Epithelial cell of esophagus (primary cell): Measurements from ENCODE around the gene SLC2A1.

Experiments
- DNase-seq: peaks from one replicate; pipeline ENCODE4 v3.0.0; 2010; ENCODE audit warnings: low read depth
- H3K4me3 ChIP-seq: 2 replicates; pipeline ENCODE4 v1.5.1; 2011; ENCODE audit warnings: mild to moderate bottlenecking, low read length, control low read depth
- CTCF ChIP-seq: IDR thresholded peaks from 2 replicates; pipeline ENCODE4 v1.5.1; 2011; ENCODE audit warnings: low read depth, mild to moderate bottlenecking, low read length, control low read depth, inconsistent platforms; ENCODE audit not compliant: insufficient read depth; ENCODE audit errors: missing control alignments

The SLC2A1 gene

DNA sequence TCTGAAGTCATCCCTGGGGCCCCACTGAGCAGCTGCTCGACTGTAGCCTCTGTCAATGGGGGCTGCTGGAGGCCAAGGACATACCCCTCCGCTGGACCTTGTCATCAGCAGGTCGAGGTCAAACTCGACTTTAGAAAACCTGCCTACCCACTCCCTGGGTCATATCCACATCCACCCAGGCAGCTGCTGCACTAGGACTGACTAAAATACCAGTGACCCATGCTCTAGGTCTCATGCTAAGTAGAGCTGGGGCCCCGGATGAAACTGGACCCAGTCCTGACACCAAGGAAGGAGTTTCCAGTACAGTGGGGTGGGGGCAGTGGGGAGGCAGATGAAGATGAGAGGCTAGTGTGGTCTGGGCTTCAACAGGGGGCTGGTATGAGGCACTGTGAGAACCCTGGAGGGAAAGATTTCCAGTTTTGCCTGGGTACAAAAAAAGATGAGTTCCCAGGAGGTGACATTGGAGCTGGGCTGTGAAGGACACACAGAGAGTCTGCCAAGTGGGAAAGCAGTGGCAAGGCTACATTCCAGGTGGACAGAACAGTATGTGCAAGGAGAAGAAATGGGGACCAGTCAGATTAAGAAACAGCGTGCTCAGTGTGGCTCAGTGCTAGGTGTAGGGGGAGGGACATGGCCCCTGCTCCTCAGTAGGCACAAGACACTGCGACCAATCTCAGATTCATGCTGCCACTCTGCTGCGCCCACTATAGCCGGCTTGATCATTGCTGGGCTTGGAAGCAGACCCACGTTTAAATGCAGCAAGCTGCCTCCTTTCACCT lies 12.4 kb downstream of the SLC2A1 start:
- no peak for TF ChIP-seq CTCF
- peak overlapping the region; percentile 35 for H3K4me3 ChIP-seq
- DNase-seq = no peak

DNA sequence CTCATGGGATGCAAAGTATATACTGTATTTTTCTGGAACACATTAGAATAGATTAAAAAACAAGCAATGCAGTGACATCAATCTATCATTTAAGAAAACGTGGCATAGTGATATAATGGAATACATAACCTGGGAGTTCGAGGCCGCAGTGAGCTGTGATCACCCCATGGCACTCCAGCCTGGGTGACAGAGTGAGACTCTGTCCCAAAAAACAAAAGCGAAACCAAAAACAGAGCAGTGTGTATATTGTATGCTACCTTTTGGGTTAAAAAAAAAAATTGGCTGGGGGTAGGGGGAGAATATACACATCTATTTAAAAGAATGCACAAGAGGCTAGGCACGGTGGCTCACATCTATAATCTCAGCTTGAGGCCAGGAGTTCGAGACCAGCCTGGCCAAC lies 13.5 kb downstream of the SLC2A1 start:
- no peak for TF ChIP-seq CTCF
- peak overlapping the region; percentile 28 for H3K4me3 ChIP-seq
- no peak for DNase-seq

DNA sequence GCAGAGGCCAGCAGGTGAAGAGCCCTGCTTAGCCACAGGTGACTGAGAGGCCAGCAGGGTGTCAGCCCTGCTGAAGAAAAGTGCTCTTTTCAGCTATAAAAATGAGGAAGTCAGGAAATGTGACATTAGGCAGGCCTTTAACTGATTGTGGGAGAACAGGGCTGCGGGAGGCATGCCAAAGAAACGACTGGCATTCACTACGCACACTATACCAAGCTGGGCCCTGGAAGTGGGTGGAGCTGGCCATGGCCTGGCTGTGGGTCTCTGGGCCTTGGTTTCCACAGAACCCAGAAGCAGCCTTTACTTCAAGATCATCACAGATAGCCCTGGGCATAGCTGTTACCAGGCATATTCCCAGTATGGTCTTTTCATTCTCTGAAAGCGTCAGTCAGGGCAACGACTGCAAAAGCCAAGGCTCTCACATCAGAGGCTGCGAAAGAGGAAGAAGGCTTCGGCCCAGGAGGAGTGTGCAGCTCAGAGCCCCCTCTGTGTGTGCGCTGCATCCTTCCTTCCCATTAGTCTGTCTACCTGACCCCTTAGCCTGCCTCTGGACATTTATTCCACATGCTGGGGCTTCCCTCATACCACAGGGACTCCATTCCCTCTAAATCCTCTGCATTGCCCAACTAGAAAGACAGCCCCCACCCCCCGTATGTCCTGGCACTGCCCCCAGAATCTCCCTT lies 14.3 kb downstream of the SLC2A1 start:
- peak overlapping the region; percentile 28 for H3K4me3 ChIP-seq
- TF ChIP-seq CTCF = no peak

DNA sequence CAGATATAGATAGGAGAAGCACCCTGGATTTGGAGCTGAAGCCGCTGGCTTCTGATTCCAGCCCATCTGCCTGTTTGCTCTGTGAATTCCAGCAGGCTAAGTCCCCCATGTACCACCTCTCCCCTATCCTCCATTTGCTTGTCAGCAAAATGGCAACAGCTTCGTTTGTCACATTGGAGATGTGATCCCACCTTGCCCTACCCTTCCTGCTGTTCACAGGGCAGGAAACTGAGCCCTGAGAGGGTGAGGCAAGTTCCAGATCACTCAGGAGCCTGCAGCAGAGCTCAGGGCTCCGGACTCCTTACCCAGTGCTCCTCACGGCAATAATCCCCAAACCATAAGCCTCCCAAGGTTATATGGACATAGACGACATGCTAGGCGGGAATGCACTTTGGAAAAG lies 14.9 kb downstream of the SLC2A1 start:
- peak overlapping the region; percentile 28 for H3K4me3 ChIP-seq
- no peak for TF ChIP-seq CTCF
- DNase-seq = no peak

More for the DNA sequence above, 14.3 kb downstream of the SLC2A1 start:
- no peak for DNase-seq

- DNase-seq = peak; percentile 93
- peak overlapping the region; percentile 28 for H3K4me3 ChIP-seq
- no peak for TF ChIP-seq CTCF
Measured at GRCh38 chr1:42943166-42943565, 15.5 kb downstream of the SLC2A1 start.

DNA sequence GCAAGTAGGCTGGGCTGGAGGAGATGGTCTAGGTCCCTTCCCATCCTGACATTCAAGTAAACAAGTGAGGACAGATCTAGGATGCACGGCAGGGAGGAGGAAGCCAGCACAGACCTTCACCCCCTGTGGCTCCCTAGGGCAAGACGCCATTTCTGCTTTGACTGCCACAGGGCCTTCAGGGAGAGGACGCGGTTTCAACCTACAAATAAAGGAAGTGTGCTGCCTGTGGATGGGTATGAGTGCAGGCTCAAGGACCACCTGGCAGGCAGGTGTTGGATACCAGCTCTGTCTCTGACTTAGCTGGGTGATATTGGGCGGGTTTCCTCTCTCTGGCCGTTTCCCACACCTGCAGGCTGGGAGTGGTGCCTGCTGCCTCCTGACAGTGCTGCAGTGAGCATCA lies 16.2 kb downstream of the SLC2A1 start:
- TF ChIP-seq CTCF = no peak
- DNase-seq = no peak
- peak overlapping the region; percentile 19 for H3K4me3 ChIP-seq
